Muscle of back (tissue), 13 donors: Measurements from ENCODE around the gene WDR41. TPM values are rescaled to one million over a fixed set of nuclear protein-coding genes. Genes with fewer than 3 reads are reported as not detected.
A peak's percentile ranks its signal among the peaks of the same experiment; 100 is the strongest.
"Not testable (repeated sequence)": the region's sequence is repeated elsewhere in the genome, so short reads cannot be mapped to it uniquely, and the experiment has no call there.

Experiments
- DNase-seq, 3 donors: peaks; one replicate each; pipeline versions ENCODE4 v3.0.0 to v3.0.0-alpha.2; 2013
- long read RNA-seq, 9 donors: transcript quantifications; one replicate each; lab custom pipeline, GENCODE V29; 2026
- polyA plus RNA-seq, 10 donors: library from polyadenylated mRNA; unstranded; fragments of 120-200 nt; gene quantifications; one replicate each; pipeline ENCODE4 v1.2.1, GENCODE V29; 2013; ENCODE audit not compliant: insufficient read length in 10 of 10

WDR41 gene, protein sequence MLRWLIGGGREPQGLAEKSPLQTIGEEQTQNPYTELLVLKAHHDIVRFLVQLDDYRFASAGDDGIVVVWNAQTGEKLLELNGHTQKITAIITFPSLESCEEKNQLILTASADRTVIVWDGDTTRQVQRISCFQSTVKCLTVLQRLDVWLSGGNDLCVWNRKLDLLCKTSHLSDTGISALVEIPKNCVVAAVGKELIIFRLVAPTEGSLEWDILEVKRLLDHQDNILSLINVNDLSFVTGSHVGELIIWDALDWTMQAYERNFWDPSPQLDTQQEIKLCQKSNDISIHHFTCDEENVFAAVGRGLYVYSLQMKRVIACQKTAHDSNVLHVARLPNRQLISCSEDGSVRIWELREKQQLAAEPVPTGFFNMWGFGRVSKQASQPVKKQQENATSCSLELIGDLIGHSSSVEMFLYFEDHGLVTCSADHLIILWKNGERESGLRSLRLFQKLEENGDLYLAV
- polyA plus RNA-seq: 10 to 100 TPM; 33.8 to 54.1 (median 44.3) TPM
- long read RNA-seq, donor 1, partial matches to known transcripts: 0 of 7 reads
- long read RNA-seq, donor 1, other reads (novel, unspliced or antisense): 0 of 7 reads
- long read RNA-seq, donor 2, transcript WDR41-201 (13 exons, 3,958 nt): major isoform, 8 of 8 reads
- long read RNA-seq, donor 2, partial matches to known transcripts: 0 of 8 reads
- long read RNA-seq, donor 2, other reads (novel, unspliced or antisense): 0 of 8 reads
- long read RNA-seq, donor 3: 0 reads
- long read RNA-seq, donor 4, partial matches to known transcripts: 0 of 5 reads
- long read RNA-seq, donor 4, other reads (novel, unspliced or antisense): 0 of 5 reads
- long read RNA-seq, donor 5, transcript WDR41-201 (13 exons, 3,958 nt): major isoform, 13 of 15 reads
- long read RNA-seq, donor 5, partial matches to known transcripts: 0 of 15 reads
- long read RNA-seq, donor 5, other reads (novel, unspliced or antisense): 0 of 15 reads
- long read RNA-seq, donor 6, transcript WDR41-201 (13 exons, 3,958 nt): major isoform, 12 of 14 reads
- long read RNA-seq, donor 6, partial matches to known transcripts: 0 of 14 reads
- long read RNA-seq, donor 6, other reads (novel, unspliced or antisense): 0 of 14 reads
- long read RNA-seq, donor 7, partial matches to known transcripts: 0 of 5 reads
- long read RNA-seq, donor 7, other reads (novel, unspliced or antisense): 0 of 5 reads
- long read RNA-seq, donor 8, partial matches to known transcripts: 5 of 10 reads
- long read RNA-seq, donor 8, other reads (novel, unspliced or antisense): 0 of 10 reads
- long read RNA-seq, donor 9, partial matches to known transcripts: 0 of 1 reads
- long read RNA-seq, donor 9, other reads (novel, unspliced or antisense): 0 of 1 reads

DNA sequence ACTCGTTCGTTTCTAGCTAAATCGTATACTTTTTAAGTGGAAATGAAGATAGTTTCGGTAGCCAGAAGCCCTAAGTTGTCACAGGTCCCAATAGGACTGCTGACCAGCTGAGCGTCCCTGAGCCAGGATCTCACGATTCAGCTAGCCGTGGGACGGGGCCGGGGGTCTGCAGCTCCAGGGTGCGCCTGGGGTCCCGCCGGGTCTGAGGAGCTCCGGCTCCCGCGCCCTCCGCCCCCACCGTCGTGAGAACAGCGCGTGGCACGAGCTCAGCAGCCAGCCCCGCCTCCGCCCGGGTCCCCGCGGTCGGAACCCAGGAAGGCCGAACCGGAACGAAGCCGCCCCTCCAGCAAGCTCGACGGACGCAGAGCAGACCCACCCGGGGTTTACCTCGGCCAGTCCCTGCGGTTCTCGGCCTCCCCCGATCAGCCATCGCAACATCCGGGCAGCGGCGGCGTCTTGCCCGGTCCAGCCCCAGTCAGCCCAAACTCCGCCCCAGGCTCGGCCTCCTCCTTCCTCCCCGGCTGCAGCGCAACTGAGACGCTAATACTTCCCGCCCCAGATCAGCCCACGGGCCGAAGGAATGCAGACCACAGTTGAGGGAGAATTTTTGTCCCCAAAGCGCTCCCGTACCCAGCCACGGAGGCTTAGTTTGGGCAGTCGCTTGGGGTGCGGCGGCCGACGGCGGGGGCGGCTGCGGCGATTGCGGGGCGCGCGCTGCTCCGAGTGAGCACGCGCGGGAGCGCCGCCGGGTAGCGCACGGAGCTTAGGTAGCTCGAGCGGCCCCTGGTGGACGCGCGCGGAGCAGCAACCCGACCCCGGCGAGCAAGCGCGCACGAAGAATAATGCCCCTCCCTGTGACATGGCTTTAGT is at the start of gene WDR41:
Gene WDR41, minus strand, starts transcription at position 534 of the 870 bp plus-strand sequence. Its CDS starts 96 bp downstream, at position 438.
- DNase-seq: peak; percentile 95 to 99 (median 97)

DNA sequence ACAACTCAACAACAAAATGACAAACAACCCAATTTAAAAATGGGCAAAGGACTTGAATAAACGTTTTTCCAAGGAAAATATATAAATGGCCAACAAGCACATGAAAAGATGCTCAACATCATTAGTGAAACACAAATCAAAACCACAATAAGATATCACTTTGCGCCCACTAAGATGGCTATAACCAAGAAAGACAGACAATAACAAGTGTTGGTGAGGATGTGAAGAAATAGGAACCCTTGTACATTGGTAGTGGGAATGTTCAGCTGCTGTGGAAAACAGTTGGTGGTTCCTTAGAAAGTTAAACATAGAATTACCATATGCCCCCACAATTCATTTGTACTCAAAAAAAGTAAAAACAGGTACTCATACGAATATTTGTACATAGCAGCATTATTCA is 39.2 kb upstream of the WDR41 start:
- no peak for DNase-seq

DNA sequence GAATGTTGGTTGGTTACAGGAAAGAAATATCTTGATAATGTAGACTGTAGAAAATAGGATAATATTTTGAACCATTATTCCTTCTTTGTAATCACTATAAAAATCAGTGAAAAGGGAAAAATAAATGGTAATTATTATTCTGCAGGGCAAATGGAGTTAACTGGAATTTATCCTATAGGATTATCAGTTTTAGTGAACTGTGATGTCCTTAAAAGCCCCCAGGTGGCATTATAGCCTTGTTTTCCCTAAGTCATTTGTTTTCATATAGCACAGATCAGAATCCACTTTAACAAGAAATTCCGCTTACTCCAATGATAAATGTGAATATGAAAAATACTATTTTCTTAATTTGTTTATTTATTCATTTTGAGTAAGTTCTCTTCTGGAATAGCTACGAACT is 26.2 kb upstream of the WDR41 start:
- no peak for DNase-seq

DNA sequence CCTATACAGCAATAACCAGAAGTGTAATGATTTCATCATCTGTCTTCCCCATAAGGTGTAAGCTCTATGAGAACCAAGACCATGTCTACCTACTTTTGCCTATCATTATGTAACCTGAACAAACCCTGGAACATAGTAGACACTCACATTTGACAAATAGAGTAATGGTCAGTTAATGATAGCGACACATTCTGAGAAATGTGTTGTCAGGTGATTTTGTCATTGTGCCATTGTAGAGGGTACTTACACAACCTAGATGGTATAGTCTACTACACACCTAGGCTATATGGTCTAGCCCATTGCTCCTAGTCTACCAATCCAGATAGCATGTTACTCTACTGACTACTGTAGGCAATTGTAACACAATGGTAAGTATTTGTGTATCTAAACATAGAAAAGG is 22.3 kb upstream of the WDR41 start:
- no peak for DNase-seq

DNA sequence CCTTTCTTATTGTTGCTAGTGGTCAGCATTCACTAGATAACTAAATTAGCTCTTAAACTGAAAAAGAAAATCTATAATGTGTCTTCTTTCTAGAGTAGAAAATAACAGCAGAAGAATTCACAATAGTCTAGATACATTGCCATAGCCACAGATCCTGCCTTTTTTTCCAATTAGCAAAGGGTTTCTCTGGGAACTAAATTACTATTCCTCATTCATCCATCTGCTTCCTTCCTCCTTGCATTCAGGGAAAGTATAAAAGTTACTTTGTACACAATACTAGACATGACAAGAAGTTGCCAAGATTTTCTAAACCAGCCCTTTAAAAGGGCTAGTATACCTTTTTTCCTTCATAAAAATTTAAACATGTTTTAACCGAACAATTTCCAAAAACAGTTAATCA is 21.2 kb upstream of the WDR41 start:
- no peak for DNase-seq

DNA sequence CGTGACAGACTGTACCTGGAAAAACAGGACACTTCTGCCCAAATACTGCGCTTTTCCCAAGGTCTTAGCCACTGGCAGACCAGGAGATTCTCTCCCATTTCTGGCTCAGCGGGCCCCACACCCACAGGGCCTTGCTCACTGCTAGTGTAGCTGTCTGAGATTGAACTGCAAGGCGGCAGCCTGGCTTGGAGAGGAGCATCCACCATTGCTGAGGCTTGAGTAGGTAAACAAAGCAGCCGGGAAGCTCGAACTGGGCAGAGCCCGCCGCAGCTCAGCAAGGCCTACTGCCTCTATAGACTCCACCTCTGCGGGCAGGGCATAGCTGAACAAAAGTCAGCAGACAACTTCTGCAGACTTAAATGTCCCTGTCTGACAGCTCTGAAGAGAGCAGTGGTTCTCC is 9.0 kb upstream of the WDR41 start:
- DNase-seq: not testable (repeated sequence)

DNA sequence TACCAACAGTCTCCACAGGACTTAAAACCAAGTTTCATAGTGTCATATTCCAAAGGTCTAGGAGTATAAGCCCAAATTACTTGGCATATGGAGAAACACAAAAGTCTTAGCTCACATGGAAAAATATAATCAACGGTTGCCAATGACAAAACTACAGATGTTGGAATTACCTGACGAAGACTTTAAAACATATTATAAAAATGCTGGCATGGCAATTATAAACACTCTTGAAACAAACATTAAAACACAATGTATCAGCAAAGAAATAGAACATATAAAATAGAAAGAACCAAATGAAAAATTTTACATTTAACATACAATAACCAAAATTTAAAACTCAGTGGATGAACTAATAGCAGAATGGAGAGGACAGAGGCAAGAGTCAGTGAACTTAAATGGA is 7.9 kb upstream of the WDR41 start:
- DNase-seq: no peak

DNA sequence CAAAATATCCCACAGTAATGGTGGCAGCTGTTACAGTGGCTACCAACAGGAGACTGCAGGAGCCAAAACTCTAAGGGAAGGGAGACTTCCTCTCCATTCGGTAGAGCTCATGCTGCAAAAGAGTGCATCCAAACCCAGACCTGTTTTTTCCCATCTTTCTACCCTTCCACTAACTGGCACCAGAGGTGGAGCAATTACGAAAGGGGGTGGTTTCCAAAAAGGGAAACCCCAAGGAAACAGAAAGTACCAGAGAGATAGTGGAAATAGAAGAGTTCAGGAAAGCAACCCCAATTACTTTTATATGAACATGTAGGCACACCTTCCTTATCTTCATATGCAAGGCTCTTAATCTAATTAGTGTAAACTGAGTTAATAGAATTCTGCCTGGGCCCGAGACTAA is 7.3 kb upstream of the WDR41 start:
- DNase-seq: no peak

DNA sequence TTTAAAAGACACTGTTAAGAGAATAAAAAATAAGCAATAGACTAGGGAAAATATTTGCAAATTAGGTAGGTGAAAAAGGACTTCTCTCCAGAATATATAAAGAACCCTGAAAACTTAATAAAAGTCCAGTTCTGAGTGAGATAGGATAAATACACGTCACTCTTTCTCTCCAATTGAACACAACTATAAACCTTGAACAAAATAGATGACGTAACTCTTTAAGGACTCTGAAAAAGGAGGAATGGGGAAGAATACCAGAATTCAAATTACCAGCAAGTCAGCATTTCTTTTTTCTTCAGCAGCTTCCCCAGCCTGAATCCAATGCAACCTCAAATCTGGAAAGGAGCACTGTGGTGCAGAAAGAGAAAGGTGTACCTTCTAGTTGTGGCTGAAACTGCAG is 6.8 kb upstream of the WDR41 start:
- no peak for DNase-seq

DNA sequence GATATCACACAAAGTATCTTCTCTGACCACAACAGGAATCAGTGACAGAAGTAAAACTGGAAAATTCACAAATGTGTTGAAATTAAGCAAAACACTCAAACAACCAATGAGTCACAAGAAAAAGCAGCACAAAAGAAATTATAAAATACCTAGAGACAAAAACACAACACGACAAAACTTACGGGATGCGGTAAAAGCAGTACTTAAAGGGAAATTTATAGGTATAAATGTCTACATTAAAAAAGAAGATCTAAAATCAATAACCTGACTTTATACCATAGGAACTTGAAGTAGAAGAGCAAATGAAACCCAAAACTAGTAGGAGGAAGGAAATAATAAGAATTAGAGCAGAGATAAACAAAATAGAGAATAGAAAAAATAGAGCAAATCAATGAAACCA is 2.8 kb upstream of the WDR41 start:
- DNase-seq: no peak

DNA sequence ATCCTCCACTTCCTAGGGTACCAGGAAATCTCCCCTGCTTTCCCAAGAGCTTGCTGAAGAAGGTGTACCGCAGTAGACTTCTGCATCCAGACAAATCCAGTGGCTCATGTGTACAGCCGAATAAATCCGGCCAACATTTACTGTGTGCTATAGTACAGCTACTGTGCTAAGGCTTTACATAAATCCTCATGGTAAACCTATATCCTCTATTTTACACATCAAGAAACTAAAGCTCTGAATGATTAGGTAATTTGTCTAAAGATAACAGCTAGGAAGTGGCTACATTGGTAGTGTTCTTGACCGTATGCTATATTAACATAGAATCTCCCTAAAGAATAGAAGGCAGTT is 511 bp upstream of the WDR41 start:
- DNase-seq: no peak

DNA sequence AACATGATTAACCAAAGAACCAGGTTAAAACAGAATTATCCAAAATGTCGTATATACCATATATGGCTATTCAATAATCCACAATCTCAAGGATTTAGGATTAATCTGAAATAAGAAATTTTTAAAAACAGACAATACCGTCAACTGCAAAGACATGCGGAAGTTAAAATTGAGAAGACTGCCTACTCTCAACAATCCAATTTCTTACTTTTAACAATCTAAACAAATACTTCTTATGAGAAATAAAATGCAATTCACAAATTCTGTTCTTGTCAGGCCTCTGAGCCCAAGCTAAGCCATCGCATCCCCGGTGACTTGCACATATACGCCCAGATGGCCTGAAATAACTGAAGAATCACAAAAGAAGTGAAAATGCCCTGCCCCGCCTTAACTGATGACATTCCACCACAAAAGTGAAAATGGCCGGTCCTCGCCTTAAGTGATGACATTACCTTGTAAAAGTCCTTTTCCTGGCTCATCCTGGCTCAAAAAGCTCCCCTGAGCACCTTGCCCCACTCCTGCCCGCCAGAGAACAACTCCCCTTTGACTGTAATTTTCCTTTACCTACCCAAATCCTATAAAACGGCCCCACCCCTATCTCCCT is 1.3 kb downstream of the WDR41 start:
- peak in 1 of 3 donors; percentile 59 for DNase-seq

DNA sequence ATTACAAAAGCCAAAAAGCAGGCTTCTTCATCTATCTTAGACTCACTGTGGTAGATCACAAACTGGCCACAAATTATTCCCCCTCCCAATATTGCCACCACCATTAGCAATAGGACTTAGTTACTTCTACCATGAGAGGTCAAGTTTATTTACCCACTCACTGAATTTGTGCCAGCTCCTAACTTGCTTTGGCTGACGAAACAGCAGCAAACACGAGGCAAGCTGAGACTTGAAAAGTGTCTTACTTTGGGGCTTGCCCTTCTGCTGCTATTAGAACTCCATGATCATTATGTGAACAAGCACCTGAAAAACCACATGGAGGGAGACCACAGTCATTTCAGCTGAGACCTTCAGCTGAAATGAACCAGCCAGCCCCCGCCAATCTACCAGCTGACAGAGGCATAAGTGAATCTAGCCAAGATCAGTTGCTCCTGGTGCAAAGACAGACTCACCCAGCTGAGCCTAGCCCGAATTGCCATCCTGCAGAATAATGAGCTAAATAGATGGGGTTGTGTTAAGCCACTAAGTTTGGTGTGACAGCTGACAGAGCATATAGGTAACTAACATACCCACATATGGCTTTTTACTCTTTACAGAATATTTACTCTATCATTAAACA is 5.7 kb downstream of the WDR41 start:
- no peak for DNase-seq

DNA sequence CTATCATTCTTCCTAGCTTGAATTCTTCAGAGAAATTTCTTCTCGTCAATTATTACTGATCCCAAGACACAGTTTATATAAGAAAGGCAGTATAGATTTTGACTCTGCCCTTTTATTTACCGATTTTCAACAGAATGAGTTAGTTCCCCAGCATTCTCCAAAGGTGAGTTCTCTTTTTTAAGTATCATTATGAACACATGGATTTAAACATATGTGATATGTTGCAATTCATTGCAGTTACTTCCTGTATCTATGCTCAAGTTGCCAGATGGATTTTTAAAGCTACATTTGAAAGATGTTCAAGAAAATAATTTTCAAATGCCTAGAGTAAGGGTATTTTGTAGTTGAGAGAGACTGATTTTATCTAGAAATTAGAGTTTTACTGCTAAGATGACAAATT is 8.4 kb downstream of the WDR41 start:
- no peak for DNase-seq

DNA sequence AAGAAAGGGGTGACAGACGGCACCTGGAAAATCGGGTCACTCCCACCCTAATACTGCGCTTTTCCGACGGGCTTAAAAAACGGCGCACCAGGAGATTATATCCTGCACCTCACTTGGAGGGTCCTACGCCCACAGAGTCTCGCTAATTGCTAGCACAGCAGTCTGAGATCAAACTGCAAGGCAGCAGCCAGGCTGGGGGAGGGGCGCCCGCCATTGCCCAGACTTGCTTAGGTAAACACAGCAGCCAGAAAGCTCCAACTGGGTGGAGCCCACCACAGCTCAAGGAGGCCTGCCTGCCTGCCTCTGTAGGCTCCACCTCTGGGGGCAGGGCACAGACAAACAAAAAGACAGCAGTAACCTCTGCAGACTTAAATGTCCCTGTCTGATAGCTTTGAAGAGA is 17.1 kb downstream of the WDR41 start:
- not testable (repeated sequence) for DNase-seq

DNA sequence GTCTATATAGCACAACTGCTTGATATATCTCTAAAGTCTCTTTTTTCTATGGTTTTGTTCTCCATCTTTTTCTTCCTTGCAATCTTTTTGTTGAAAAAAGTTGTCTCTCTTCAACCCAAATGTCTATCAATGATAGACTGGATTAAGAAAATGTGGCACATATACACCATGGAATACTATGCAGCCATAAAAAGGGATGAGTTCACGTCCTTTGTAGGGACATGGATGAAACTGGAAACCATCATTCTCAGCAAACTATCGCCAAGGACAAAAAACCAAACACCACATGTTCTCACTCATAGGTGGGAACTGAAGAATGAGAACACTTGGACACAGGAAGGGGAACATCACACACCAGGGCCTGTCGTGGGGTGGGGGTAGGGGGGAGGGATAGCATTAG is 23.2 kb downstream of the WDR41 start:
- DNase-seq: not testable (repeated sequence)

DNA sequence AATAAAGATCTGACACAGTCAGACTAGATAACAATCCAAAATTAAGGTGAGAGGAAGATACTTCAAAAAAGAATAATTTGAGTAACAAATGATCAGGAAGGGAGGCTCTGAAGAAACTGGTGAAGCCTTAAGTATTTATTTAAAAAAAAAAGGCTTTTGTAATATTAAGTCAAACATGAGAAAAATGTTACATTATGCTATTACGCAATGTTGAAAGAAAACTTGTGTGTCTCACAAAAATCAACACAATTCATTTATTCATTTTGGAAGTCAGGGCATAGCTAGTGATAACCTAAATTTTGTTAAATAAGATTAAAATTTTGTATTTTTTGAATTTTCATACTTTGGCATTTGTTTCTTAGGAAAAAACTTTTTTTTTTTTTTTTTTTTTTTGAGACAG is 28.2 kb downstream of the WDR41 start:
- no peak for DNase-seq

DNA sequence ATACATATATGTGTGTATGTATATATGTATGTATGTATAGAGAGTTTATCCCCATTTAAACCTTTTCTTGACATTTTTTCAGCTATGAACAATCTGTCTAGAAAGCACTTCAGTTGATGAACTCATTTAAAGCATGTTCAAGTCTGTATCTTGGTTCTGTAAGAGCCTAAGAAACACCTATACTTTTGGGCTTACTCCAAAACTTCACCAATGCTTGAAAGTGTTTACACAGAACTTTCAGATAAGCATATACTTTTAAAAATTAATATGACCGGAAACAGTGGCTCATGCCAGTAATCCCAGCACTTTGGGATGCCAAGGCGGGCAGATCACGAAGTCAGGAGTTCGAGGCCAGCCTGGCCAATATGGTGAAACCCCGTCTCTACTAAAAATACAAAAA is 30.8 kb downstream of the WDR41 start:
- DNase-seq: no peak

DNA sequence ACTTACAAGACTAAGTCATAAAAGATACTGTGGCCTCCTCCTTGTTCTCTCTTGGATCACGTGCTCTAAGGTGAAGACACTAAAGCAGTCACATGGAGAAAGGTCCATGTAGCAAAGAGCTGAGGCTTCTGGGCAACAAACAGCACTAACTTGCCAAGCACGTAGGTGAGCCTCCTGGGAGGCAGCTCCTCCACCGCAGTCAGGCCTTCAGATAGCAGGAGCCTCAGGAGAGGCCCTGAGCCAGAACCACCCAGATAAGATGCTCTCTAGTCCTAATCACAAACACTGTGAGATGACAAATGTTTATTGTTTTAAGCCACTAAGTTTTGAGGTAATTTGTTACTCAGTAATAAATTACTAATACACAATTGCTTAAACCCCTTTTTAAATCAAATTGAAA is 38.0 kb downstream of the WDR41 start:
- DNase-seq: no peak

DNA sequence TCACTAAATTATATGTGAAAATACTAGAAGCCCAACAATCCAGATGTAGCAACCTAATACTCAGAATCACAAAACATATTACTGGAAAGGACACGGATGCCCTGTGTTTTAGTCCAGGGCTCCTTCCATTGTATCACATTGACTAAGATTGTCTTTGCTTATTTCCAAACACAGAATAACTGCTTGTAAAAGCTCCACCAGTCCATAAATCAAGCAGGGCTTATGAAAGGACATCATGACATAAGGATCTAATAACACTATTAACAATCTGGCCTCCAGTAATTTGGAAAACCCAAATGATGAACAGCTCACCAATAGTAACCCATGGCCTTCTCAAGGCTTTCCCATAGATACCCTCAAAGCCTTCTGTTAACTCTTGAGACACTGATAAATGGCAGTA is 39.8 kb downstream of the WDR41 start:
- DNase-seq: no peak
